ENCODE measurements around the gene STAP1. TPM values are rescaled to one million over a fixed set of nuclear protein-coding genes. Genes with fewer than 3 reads are reported as not detected.
A peak's percentile ranks its signal among the peaks of the same experiment; 100 is the strongest.

Gene STAP1
- total RNA-seq, 2 donors from 2014 or later = not detected

DNA sequence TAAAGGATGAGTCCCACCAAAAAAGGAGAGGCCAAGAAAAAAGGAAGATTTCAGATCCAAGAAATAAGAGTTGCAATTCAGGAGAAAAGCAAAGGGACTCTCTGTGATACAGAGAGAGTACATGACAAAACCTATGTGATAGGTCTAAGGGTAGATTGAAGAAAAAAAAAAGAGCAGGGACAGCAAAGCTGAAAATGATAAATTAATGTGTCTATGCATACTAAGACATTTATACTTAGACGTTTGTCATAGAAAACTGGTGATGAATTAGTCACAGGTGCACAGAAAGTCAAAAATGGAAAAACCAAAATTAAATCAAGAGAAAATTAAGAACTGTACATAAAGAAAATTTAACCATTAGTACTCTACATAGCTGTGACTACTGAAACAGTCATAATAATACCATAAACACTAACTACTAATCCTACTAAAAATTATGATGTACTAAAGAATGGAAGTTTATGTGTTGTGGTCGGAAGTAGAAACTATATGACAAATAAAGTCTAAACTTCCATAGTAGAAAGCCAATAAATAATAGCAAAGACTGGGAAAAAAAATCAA lies 23.2 kb upstream of the STAP1 start:
- Histone ChIP-seq H3K27ac (no peak overlapping the region), H3K27me3 (no peaks in the 10 kb centered on the region), H3K9me3 (no peaks in the 10 kb centered on the region), H3K36me3 (replicated peaks in 1 of 2; ENCODE audit: insufficient read depth in 1 of 2, low read depth in 2 of 2) (peaks cover 6 to 15% of the 10 kb centered on the region in 2 donors), H3K4me3 (no peak overlapping the region), H3K4me1 (peaks cover 6% of the 10 kb centered on the region)
- intact Hi-C loops (cut with DNase I) = no loop called here
- 71 to 84% methylated on average over 2 of the region's 2 CpGs for WGBS, 2 donors
- ATAC-seq (no peak), DNase-seq (no peak)
- no peak for TF ChIP-seq CTCF (IDR thresholded peaks at IDR 0.05)
- TF ChIP-seq POLR2A (IDR thresholded peaks at IDR 0.05) = no peak

- no peak for TF ChIP-seq CTCF (IDR thresholded peaks at IDR 0.05)
- TF ChIP-seq POLR2A (IDR thresholded peaks at IDR 0.05) = no peak
- ATAC-seq = no peak
- 95 to 98% methylated on average over 1 of the region's 1 CpG for WGBS, 2 donors
- Histone ChIP-seq H3K27me3 (no peaks in the 10 kb centered on the region), H3K4me3 (no peak overlapping the region), H3K9me3 (no peaks in the 10 kb centered on the region), H3K27ac (no peak overlapping the region), H3K36me3 (replicated peaks in 1 of 2; ENCODE audit: insufficient read depth in 1 of 2, low read depth in 2 of 2) (peaks cover 1 to 6% of the 10 kb centered on the region in 2 donors), H3K4me1 (peaks cover 28% of the 10 kb centered on the region)
- intact Hi-C loops (cut with DNase I) = no loop called here
- DNase-seq = no peak
Observed at GRCh38 chr4:67539830-67540229, 18.7 kb upstream of the STAP1 start.

DNA sequence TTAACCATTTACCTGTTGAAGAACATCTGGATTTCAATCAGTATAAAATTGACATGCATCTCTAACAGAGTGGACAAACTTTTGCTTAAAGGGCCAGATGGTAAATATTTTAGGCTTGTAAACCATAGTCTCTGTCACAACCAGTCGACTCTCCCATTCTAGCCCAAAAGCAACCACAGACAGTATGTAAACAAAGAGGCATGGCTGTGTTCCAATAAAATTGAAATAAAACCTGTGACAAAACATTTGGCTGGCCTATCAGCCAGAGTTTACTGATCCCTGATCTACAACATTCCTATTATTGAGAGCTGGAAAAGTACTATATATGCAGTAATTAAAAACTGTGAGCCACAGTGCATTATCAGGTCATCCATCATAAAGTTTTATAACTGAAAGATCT lies 16.5 kb upstream of the STAP1 start:
- Histone ChIP-seq H3K4me3 (no peak overlapping the region), H3K27me3 (no peaks in the 10 kb centered on the region), H3K27ac (no peak overlapping the region), H3K36me3 (replicated peaks in 1 of 2; ENCODE audit: insufficient read depth in 1 of 2, low read depth in 2 of 2) (peaks cover 1 to 6% of the 10 kb centered on the region in 2 donors), H3K9me3 (no peaks in the 10 kb centered on the region), H3K4me1 (peaks cover 28% of the 10 kb centered on the region)
- TF ChIP-seq CTCF (IDR thresholded peaks at IDR 0.05) (no peak), POLR2A (IDR thresholded peaks at IDR 0.05) (no peak)
- no peak for ATAC-seq
- intact Hi-C loops (cut with DNase I) = no loop called here
- DNase-seq = no peak
- 10 to 16% methylated on average over 1 of the region's 1 CpG for WGBS, 2 donors

DNA sequence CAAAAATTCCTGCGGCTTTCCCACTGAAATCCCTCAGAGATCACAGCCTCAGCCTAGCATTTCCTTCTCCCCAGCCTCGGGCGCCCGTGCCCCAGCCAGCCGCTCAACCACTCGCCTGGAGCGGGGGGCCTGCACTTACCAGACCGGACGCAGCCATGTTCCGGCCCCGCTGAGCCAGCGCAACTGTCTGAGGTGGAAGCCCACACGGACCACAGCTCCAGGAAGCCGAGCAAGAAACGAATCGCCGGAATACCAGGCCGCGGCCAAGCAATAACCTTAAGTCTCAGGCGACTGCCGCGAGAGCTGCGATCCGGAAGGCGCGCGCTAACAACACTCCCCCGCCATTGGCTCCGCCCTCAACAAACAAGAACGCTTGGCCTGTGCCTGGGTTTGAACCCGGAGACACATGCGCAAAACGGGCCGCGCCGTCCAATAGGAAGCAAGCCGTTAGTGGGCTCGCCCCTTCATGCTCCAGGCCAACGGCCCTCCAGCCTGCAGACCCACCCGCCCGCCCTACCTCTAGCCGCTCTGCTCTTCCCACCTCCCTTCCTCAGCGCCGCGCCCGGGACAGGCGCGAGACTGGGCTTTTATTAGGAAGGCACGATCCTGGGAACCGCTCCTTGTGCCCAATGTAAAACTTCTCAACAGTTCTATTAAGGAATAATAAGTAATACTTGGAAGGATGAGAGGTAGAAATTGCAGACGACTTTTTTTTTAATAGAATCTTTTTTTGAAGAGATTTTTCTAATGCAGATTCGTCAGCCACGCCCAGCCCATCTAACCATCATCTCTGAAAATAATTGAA lies 13.1 kb upstream of the STAP1 start, which contains the start of gene CENPC:
TSS of gene CENPC (minus strand) at position 305 of the 805 bp plus-strand sequence. CDS start at position 157, 148 bp downstream.
- intact Hi-C loops (cut with DNase I) = no loop called here
- 0 to 1% methylated on average over 23 to 53 of the region's 53 CpGs for WGBS, 2 donors
- Histone ChIP-seq H3K4me1 (peaks cover 28% of the 10 kb centered on the region), H3K4me3 (peak within 1 kb of the TSS; percentile 89 to 97), H3K9me3 (no peaks in the 10 kb centered on the region), H3K27ac (peak within 1 kb of the TSS; percentile 69 to 97 (median 90)), H3K27me3 (no peaks in the 10 kb centered on the region), H3K36me3 (replicated peaks in 1 of 2; ENCODE audit: insufficient read depth in 1 of 2, low read depth in 2 of 2) (no peaks in the 10 kb centered on the region)
- TF ChIP-seq POLR2A (IDR thresholded peaks at IDR 0.05) (peak; percentile 81 to 98 (median 98)), CTCF (IDR thresholded peaks at IDR 0.05) (peak in 1 of 7 experiments; percentile 10)
- ATAC-seq = peak; percentile 98
- DNase-seq = peak; percentile 97 to 99 (median 98)
